ENCODE measurements around the gene RABGAP1L.

The RABGAP1L gene

GRCh38 chr1:174974711-174975119, 815.4 kb downstream of the RABGAP1L start:
- no peak overlapping the region for H3K27ac ChIP-seq (ENCODE audit: low read depth, low read length)
- H3K27me3 ChIP-seq (ENCODE audit: control insufficient read depth, insufficient read depth, low read length) = no peaks in the 10 kb centered on the region
- H3K4me3 ChIP-seq (ENCODE audit: low read depth, low read length) = no peak overlapping the region
- H3K36me3 ChIP-seq (ENCODE audit: control insufficient read depth, insufficient read depth, low read length) = peaks cover 78% of the 10 kb centered on the region
- H3K9ac ChIP-seq (ENCODE audit: low read length) = no peak overlapping the region
- no peaks in the 10 kb centered on the region; the same call in 1 of the 2 replicates for H3K4me1 ChIP-seq (ENCODE audit: control insufficient read depth, insufficient read depth, low read length)
- no peaks in the 10 kb centered on the region for H3K9me3 ChIP-seq (ENCODE audit: control insufficient read depth, insufficient read depth, low read depth, low read length)

DNA sequence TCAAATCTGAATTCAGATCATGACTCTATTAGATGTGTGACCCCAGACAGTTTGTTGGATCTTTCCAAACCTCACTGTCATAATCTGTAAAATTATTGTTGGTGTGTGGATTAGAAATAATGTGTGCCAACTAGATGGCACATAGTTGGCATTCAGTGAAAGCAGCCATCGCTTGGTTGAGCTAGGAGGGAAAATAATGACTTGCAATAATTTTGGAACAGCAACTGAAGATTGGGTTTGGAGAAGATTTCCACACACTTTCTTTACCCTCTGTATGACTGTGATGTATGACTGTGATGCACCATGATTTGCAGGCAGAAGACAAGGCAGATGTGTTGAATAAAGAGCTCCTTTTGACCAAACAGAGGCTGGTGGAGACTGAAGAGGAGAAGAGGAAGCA, 816.4 kb downstream of the RABGAP1L start:
- H3K27me3 ChIP-seq (ENCODE audit: control insufficient read depth, insufficient read depth, low read length) = no peaks in the 10 kb centered on the region
- H3K36me3 ChIP-seq (ENCODE audit: control insufficient read depth, insufficient read depth, low read length) = peaks cover 80% of the 10 kb centered on the region
- H3K9me3 ChIP-seq (ENCODE audit: control insufficient read depth, insufficient read depth, low read depth, low read length) = no peaks in the 10 kb centered on the region
- H3K4me1 ChIP-seq (ENCODE audit: control insufficient read depth, insufficient read depth, low read length) = no peaks in the 10 kb centered on the region; the same call in 1 of the 2 replicates
- H3K27ac ChIP-seq (ENCODE audit: low read depth, low read length) = no peak overlapping the region
- no peak overlapping the region for H3K4me3 ChIP-seq (ENCODE audit: low read depth, low read length)
- no peak overlapping the region for H3K9ac ChIP-seq (ENCODE audit: low read length)

GRCh38 chr1:174976436-174977108, 817.3 kb downstream of the RABGAP1L start:
- Histone ChIP-seq H3K27ac (ENCODE audit: low read depth, low read length) (no peak overlapping the region), H3K4me3 (ENCODE audit: low read depth, low read length) (no peak overlapping the region), H3K9me3 (ENCODE audit: control insufficient read depth, insufficient read depth, low read depth, low read length) (no peaks in the 10 kb centered on the region), H3K4me1 (ENCODE audit: control insufficient read depth, insufficient read depth, low read length) (no peaks in the 10 kb centered on the region; the same call in 1 of the 2 replicates), H3K36me3 (ENCODE audit: control insufficient read depth, insufficient read depth, low read length) (peaks cover 84% of the 10 kb centered on the region), H3K27me3 (ENCODE audit: control insufficient read depth, insufficient read depth, low read length) (no peaks in the 10 kb centered on the region), H3K9ac (ENCODE audit: low read length) (no peak overlapping the region)

- Histone ChIP-seq H3K27ac (ENCODE audit: low read depth, low read length) (no peak overlapping the region), H3K4me3 (ENCODE audit: low read depth, low read length) (no peak overlapping the region), H3K9me3 (ENCODE audit: control insufficient read depth, insufficient read depth, low read depth, low read length) (no peaks in the 10 kb centered on the region), H3K9ac (ENCODE audit: low read length) (no peak overlapping the region), H3K36me3 (ENCODE audit: control insufficient read depth, insufficient read depth, low read length) (peaks cover 78% of the 10 kb centered on the region), H3K27me3 (ENCODE audit: control insufficient read depth, insufficient read depth, low read length) (no peaks in the 10 kb centered on the region), H3K4me1 (ENCODE audit: control insufficient read depth, insufficient read depth, low read length) (no peaks in the 10 kb centered on the region)
These were observed 823.8 kb downstream of the RABGAP1L start for GRCh38 chr1:174982971-174983689.

- Histone ChIP-seq H3K9ac (ENCODE audit: low read length) (no peak overlapping the region), H3K27ac (ENCODE audit: low read depth, low read length) (no peak overlapping the region), H3K4me3 (ENCODE audit: low read depth, low read length) (no peak overlapping the region), H3K27me3 (ENCODE audit: control insufficient read depth, insufficient read depth, low read length) (no peaks in the 10 kb centered on the region), H3K4me1 (ENCODE audit: control insufficient read depth, insufficient read depth, low read length) (no peaks in the 10 kb centered on the region), H3K36me3 (ENCODE audit: control insufficient read depth, insufficient read depth, low read length) (peaks cover 78% of the 10 kb centered on the region), H3K9me3 (ENCODE audit: control insufficient read depth, insufficient read depth, low read depth, low read length) (no peaks in the 10 kb centered on the region)
These were observed 825.6 kb downstream of the RABGAP1L start for GRCh38 chr1:174984952-174985351.

DNA sequence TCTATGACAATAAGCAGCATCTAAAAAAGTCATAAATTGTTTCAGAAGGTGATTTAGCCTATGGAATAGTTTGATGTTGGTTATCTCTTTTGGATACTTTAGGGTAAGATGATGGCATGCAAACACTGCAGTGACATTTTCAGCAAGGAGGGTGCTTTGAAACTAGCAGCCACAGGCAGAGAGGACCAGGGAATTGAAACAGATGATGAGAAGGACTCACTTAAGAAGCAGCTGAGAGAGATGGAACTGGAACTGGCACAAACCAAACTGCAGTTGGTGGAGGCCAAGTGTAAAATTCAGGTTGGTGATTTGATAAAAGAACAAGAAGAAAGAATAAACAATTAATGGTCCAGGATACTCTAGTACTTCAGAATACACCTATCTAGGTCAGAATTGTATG, 829.2 kb downstream of the RABGAP1L start:
- Histone ChIP-seq H3K9me3 (ENCODE audit: control insufficient read depth, insufficient read depth, low read depth, low read length) (no peaks in the 10 kb centered on the region), H3K27ac (ENCODE audit: low read depth, low read length) (no peak overlapping the region), H3K4me1 (ENCODE audit: control insufficient read depth, insufficient read depth, low read length) (no peaks in the 10 kb centered on the region), H3K36me3 (ENCODE audit: control insufficient read depth, insufficient read depth, low read length) (peaks cover 77% of the 10 kb centered on the region), H3K4me3 (ENCODE audit: low read depth, low read length) (no peak overlapping the region), H3K9ac (ENCODE audit: low read length) (no peak overlapping the region), H3K27me3 (ENCODE audit: control insufficient read depth, insufficient read depth, low read length) (no peaks in the 10 kb centered on the region)

- H3K4me3 ChIP-seq (ENCODE audit: low read depth, low read length) = no peak overlapping the region
- H3K4me1 ChIP-seq (ENCODE audit: control insufficient read depth, insufficient read depth, low read length) = no peaks in the 10 kb centered on the region
- H3K36me3 ChIP-seq (ENCODE audit: control insufficient read depth, insufficient read depth, low read length) = peaks cover 76% of the 10 kb centered on the region
- no peaks in the 10 kb centered on the region for H3K27me3 ChIP-seq (ENCODE audit: control insufficient read depth, insufficient read depth, low read length)
- H3K9ac ChIP-seq (ENCODE audit: low read length) = no peak overlapping the region
- H3K9me3 ChIP-seq (ENCODE audit: control insufficient read depth, insufficient read depth, low read depth, low read length) = no peaks in the 10 kb centered on the region
- H3K27ac ChIP-seq (ENCODE audit: low read depth, low read length) = no peak overlapping the region
These were observed 829.7 kb downstream of the RABGAP1L start for GRCh38 chr1:174988986-174989385.

DNA sequence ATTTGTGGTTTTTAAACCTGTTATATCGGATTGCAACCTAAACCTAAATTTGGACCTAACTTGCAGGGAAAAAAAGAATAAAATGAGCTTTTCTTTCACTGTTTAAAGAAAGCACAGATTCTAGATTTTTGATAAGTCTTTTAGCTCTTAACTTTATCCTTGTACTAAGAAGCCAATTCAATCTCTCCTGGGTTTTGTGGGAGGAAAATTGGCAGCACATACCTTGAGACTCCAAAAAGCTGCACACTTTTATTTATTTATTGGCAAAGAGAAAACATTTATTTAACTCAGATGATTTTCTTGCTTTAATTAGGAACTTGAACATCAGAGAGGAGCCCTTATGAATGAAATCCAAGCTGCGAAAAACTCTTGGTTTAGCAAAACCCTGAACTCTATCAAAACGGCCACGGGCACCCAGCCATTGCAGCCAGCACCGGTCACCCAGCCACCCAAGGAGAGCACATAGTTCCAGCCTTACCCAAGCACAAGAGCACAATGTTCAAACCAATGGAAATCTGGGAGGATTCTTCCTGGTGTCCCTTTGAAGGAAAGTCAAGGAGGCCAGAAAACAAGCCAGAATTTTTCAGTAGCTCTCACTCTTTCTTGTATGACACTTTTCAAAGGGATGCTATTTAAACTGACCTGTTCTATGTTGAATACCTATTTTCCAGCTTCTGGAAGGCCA, 830.4 kb downstream of the RABGAP1L start:
- no peak overlapping the region for H3K27ac ChIP-seq (ENCODE audit: low read depth, low read length)
- H3K9me3 ChIP-seq (ENCODE audit: control insufficient read depth, insufficient read depth, low read depth, low read length) = no peaks in the 10 kb centered on the region
- H3K36me3 ChIP-seq (ENCODE audit: control insufficient read depth, insufficient read depth, low read length) = peaks cover 74% of the 10 kb centered on the region
- no peaks in the 10 kb centered on the region for H3K27me3 ChIP-seq (ENCODE audit: control insufficient read depth, insufficient read depth, low read length)
- H3K4me1 ChIP-seq (ENCODE audit: control insufficient read depth, insufficient read depth, low read length) = no peaks in the 10 kb centered on the region
- H3K4me3 ChIP-seq (ENCODE audit: low read depth, low read length) = no peak overlapping the region
- H3K9ac ChIP-seq (ENCODE audit: low read length) = no peak overlapping the region

GRCh38 chr1:174990382-174990999, 831.2 kb downstream of the RABGAP1L start:
- Histone ChIP-seq H3K36me3 (ENCODE audit: control insufficient read depth, insufficient read depth, low read length) (peaks cover 66% of the 10 kb centered on the region), H3K9ac (ENCODE audit: low read length) (no peak overlapping the region), H3K27me3 (ENCODE audit: control insufficient read depth, insufficient read depth, low read length) (no peaks in the 10 kb centered on the region), H3K27ac (ENCODE audit: low read depth, low read length) (no peak overlapping the region), H3K4me3 (ENCODE audit: low read depth, low read length) (no peak overlapping the region), H3K4me1 (ENCODE audit: control insufficient read depth, insufficient read depth, low read length) (no peaks in the 10 kb centered on the region), H3K9me3 (ENCODE audit: control insufficient read depth, insufficient read depth, low read depth, low read length) (no peaks in the 10 kb centered on the region)

DNA sequence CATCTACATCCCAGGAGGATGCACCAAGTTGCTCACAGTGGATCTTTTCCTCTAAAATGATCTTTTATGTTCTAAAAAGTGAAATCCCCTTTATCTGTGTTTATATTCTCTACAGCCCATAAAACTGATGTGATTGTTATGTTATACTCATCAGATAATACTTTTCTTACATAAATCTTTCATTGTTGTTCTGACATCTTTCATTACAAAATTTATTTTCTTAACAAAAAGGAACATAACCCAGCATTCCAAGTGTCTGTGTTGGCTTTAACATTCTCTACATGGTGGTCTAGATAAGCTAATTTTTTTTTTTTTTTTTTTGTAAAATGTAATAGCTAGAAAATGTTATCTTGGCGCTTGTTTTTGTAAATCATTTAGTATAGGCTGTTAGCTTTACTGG, 832.2 kb downstream of the RABGAP1L start:
- Histone ChIP-seq H3K4me1 (ENCODE audit: control insufficient read depth, insufficient read depth, low read length) (no peaks in the 10 kb centered on the region), H3K9me3 (ENCODE audit: control insufficient read depth, insufficient read depth, low read depth, low read length) (no peaks in the 10 kb centered on the region), H3K9ac (ENCODE audit: low read length) (no peak overlapping the region), H3K27me3 (ENCODE audit: control insufficient read depth, insufficient read depth, low read length) (no peaks in the 10 kb centered on the region), H3K27ac (ENCODE audit: low read depth, low read length) (no peak overlapping the region), H3K4me3 (ENCODE audit: low read depth, low read length) (no peak overlapping the region), H3K36me3 (ENCODE audit: control insufficient read depth, insufficient read depth, low read length) (peaks cover 62% of the 10 kb centered on the region)

DNA sequence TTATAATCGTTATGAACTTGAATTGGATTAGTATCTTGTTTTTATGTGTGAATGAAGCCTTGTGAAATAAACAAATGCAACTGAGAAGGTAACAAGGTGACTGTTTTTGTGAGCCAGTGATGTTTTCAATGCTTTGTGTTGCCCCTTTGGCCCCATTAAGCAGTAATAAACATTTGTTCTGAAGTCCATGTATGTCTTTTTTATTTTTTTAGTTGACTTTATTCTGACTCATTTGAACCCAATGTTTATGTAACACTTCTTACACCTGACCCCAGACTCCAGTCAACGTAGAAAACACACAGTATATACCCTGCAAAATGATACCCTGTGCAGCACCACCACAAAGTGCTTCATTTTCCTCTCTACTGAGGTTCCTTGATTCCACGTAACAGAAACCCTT, 835.8 kb downstream of the RABGAP1L start:
- Histone ChIP-seq H3K27me3 (ENCODE audit: control insufficient read depth, insufficient read depth, low read length) (no peaks in the 10 kb centered on the region), H3K9me3 (ENCODE audit: control insufficient read depth, insufficient read depth, low read depth, low read length) (no peaks in the 10 kb centered on the region), H3K36me3 (ENCODE audit: control insufficient read depth, insufficient read depth, low read length) (peaks cover 37% of the 10 kb centered on the region), H3K4me1 (ENCODE audit: control insufficient read depth, insufficient read depth, low read length) (0 out of 2 replicates have a peak, but pooled peaks cover 3% of the 10 kb centered on the region), H3K9ac (ENCODE audit: low read length) (no peak overlapping the region), H3K27ac (ENCODE audit: low read depth, low read length) (no peak overlapping the region), H3K4me3 (ENCODE audit: low read depth, low read length) (no peak overlapping the region)
